Smooth muscle cell (in vitro differentiated cells): ENCODE measurements around the gene SLITRK2. TPM values are rescaled to one million over a fixed set of nuclear protein-coding genes. Genes with fewer than 3 reads are reported as not detected.
A peak's percentile ranks its signal among the peaks of the same experiment; 100 is the strongest.

Experiments
- DNase-seq: peaks from one replicate; lab custom pipeline; 2025; ENCODE audit not compliant: unreplicated experiment; lab: John Stamatoyannopoulos, UW
- H2AFZ ChIP-seq: fragments of 200-600 bp; sonication (generic); 2 replicates; pipeline ENCODE4 v1.6.0; 2016; ENCODE audit warnings: antibody characterized with exemption, low read depth, mild to moderate bottlenecking
- H3F3A ChIP-seq: fragments of 200-600 bp; sonication (generic); 2 replicates; pipeline ENCODE4 v1.6.0; 2017; ENCODE audit warnings: antibody characterized with exemption, low read depth
- H3K27ac ChIP-seq: fragments of 200-600 bp; sonication (generic); 2 replicates; pipeline ENCODE4 v1.5.1; 2016; ENCODE audit warnings: low read depth, mild to moderate bottlenecking
- H3K27me3 ChIP-seq: fragments of 200-600 bp; sonication (generic); 2 replicates; pipeline ENCODE4 v1.6.1; 2016; ENCODE audit warnings: low read depth, mild to moderate bottlenecking
- H3K36me3 ChIP-seq: fragments of 200-600 bp; sonication (generic); 2 replicates; pipeline ENCODE4 v1.5.1; 2016; ENCODE audit warnings: low read depth
- H3K4me1 ChIP-seq: fragments of 200-600 bp; sonication (generic); 2 replicates; pipeline ENCODE4 v1.5.1; 2016; ENCODE audit warnings: low read depth
- H3K4me2 ChIP-seq: fragments of 200-600 bp; sonication (generic); 2 replicates; pipeline ENCODE4 v1.6.0; 2016; ENCODE audit warnings: mild to moderate bottlenecking
- H3K4me3 ChIP-seq: fragments of 200-600 bp; sonication (generic); 2 replicates; pipeline ENCODE4 v1.5.1; 2016; ENCODE audit warnings: mild to moderate bottlenecking
- H3K79me2 ChIP-seq: fragments of 200-600 bp; sonication (generic); 2 replicates; pipeline ENCODE4 v1.6.0; 2016; ENCODE audit warnings: low read depth, mild to moderate bottlenecking
- H3K9ac ChIP-seq: fragments of 200-600 bp; sonication (generic); 2 replicates; pipeline ENCODE4 v1.6.0; 2016; ENCODE audit warnings: low read depth
- H3K9me3 ChIP-seq: fragments of 200-600 bp; sonication (generic); replicated peaks from 2 replicates; pipeline ENCODE4 v1.5.1; 2016; ENCODE audit warnings: low read depth
- H4K20me1 ChIP-seq: fragments of 200-600 bp; sonication (generic); 2 replicates; pipeline ENCODE4 v1.6.0; 2016; ENCODE audit warnings: low read depth
- CTCF ChIP-seq: fragments of 200-600 bp; sonication (generic); IDR thresholded peaks from 2 replicates; pipeline ENCODE4 v1.5.1; 2017; ENCODE audit warnings: borderline replicate concordance, mild to moderate bottlenecking, antibody characterized with exemption; ENCODE audit not compliant: insufficient read depth, poor library complexity, severe bottlenecking
- WGBS: methylation state at CpG from one replicate; pipeline ENCODE4 v1.1.7; 2016; ENCODE audit warnings: low lambda C conversion rate; 5-methylcytosine and 5-hydroxymethylcytosine counted together
- polyA plus RNA-seq: library from polyadenylated mRNA; unstranded; fragments of >200 nt; fragmentation: Nextera tagmentation; extraction: Ambion mirVana; gene quantifications from 2 replicates; pipeline ENCODE4 v1.2.1, GENCODE V29; 2016
- total RNA-seq: library from RNA; depleted of rRNA; stranded (reverse); fragments of >200 nt; gene quantifications from 2 replicates; pipeline ENCODE4 v1.2.3, GENCODE V29; 2014

Gene SLITRK2
- total and polyA plus RNA-seq, 2 experiments from 2014 or later = 0.09 TPM; not detected in 1

- Histone ChIP-seq H3K4me1 (no peaks in the 10 kb centered on the region), H2AFZ (no peak overlapping the region), H3K79me2 (no peaks in the 10 kb centered on the region), H3K4me2 (peak overlapping the region; percentile 81), H3K9me3 (no peaks in the 10 kb centered on the region), H3F3A (no peaks in the 10 kb centered on the region), H3K9ac (no peak overlapping the region), H4K20me1 (no peaks in the 10 kb centered on the region), H3K27ac (no peak overlapping the region), H3K4me3 (peak overlapping the region; percentile 47), H3K27me3 (peaks cover 88% of the 10 kb centered on the region), H3K36me3 (no peaks in the 10 kb centered on the region)
- 38% methylated on average over 59 of the region's 70 CpGs for WGBS
- DNase-seq = no peak
- no peak for TF ChIP-seq CTCF
Measured at GRCh38 chrX:145818186-145819113, 821 bp downstream of the SLITRK2 start.

GRCh38 chrX:145820825-145821224, 3.2 kb downstream of the SLITRK2 start:
- Histone ChIP-seq H3K4me2 (no peak overlapping the region), H3K4me1 (no peaks in the 10 kb centered on the region), H2AFZ (no peak overlapping the region), H3K36me3 (no peaks in the 10 kb centered on the region), H3K27me3 (peaks cover 73% of the 10 kb centered on the region), H3K27ac (no peak overlapping the region), H3K4me3 (no peak overlapping the region), H3K79me2 (no peaks in the 10 kb centered on the region), H3K9me3 (no peaks in the 10 kb centered on the region), H4K20me1 (no peaks in the 10 kb centered on the region), H3F3A (no peaks in the 10 kb centered on the region), H3K9ac (no peak overlapping the region)
- DNase-seq = no peak
- TF ChIP-seq CTCF = no peak
- 57% methylated on average over 1 of the region's 1 CpG for WGBS

- H3K27me3 ChIP-seq = peaks cover 67% of the 10 kb centered on the region
- whole genome bisulfite sequencing = 40% methylated on average over 30 of the region's 30 CpGs
- H3K4me3 ChIP-seq = peak overlapping the region; percentile 24
- H3K4me2 ChIP-seq = peak overlapping the region; percentile 71
- H3K79me2 ChIP-seq = no peaks in the 10 kb centered on the region
- H3K9ac ChIP-seq = no peak overlapping the region
- no peaks in the 10 kb centered on the region for H3K9me3 ChIP-seq
- H3F3A ChIP-seq = no peaks in the 10 kb centered on the region
- H2AFZ ChIP-seq = no peak overlapping the region
- DNase-seq = no peak
- H4K20me1 ChIP-seq = no peaks in the 10 kb centered on the region
- H3K4me1 ChIP-seq = no peaks in the 10 kb centered on the region
- no peak overlapping the region for H3K27ac ChIP-seq
- H3K36me3 ChIP-seq = no peaks in the 10 kb centered on the region
- no peak for TF ChIP-seq CTCF
Measured at GRCh38 chrX:145821291-145821897, 3.8 kb downstream of the SLITRK2 start.
